ENCODE results near the gene KLF2. TPM values are rescaled to one million over a fixed set of nuclear protein-coding genes. Genes with fewer than 3 reads are reported as not detected.
"Not testable (repeated sequence)": the region's sequence is repeated elsewhere in the genome, so short reads cannot be mapped to it uniquely, and the experiment has no call there.

KLF2 gene
- total RNA-seq, result 3.0 and 6.8 TPM in 2 replicates

DNA sequence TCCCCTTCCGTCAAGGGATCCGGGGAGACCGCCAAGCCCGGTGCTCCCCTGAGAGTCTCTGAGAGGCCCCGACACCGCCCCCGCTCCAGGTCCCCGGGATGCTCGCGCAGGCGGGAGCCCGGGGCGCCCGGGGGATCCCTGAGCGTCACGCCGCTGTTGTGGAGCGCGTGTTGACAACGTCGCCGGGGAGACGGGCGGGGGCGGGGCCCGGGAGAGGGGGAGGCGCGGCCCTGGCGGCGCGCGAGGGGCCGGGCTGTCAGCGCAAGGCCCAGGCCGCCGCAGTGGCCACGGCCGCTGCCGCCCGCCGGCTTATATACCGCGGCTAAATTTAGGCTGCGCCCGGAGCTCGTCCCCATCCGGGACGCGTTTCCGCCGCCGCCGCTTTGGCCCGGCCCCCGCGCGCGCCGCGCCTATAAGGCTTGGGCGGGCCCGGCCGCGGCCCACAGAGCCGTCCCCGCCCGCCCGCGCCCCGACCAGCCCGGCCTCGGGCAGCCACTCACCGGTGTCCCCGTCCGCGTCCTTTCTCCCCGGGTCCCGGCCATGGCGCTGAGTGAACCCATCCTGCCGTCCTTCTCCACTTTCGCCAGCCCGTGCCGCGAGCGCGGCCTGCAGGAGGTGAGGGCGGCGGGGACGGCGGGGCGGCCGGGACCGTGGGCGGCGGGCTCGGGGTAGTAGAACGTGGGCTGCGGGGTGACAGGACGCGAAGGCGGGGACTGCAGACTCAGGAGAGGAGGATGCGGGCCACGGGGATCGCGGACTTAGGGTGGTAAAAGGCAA lies at the start of gene KLF2:
TSS of gene KLF2 (plus strand) at position 443 of the 777 bp plus-strand sequence. CDS start at position 541, 98 bp downstream.
- peak within 1 kb of the TSS; percentile 65 for H3K4me3 ChIP-seq (ENCODE audit: low read depth, low read length)
- TF ChIP-seq, protein P1, sequence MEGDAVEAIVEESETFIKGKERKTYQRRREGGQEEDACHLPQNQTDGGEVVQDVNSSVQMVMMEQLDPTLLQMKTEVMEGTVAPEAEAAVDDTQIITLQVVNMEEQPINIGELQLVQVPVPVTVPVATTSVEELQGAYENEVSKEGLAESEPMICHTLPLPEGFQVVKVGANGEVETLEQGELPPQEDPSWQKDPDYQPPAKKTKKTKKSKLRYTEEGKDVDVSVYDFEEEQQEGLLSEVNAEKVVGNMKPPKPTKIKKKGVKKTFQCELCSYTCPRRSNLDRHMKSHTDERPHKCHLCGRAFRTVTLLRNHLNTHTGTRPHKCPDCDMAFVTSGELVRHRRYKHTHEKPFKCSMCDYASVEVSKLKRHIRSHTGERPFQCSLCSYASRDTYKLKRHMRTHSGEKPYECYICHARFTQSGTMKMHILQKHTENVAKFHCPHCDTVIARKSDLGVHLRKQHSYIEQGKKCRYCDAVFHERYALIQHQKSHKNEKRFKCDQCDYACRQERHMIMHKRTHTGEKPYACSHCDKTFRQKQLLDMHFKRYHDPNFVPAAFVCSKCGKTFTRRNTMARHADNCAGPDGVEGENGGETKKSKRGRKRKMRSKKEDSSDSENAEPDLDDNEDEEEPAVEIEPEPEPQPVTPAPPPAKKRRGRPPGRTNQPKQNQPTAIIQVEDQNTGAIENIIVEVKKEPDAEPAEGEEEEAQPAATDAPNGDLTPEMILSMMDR (IDR thresholded peaks at IDR 0.05; ENCODE audit: insufficient read depth, low read depth, low read length), result no peak
- DNase-seq (ENCODE audit: low read depth), result peak; percentile 93

DNA sequence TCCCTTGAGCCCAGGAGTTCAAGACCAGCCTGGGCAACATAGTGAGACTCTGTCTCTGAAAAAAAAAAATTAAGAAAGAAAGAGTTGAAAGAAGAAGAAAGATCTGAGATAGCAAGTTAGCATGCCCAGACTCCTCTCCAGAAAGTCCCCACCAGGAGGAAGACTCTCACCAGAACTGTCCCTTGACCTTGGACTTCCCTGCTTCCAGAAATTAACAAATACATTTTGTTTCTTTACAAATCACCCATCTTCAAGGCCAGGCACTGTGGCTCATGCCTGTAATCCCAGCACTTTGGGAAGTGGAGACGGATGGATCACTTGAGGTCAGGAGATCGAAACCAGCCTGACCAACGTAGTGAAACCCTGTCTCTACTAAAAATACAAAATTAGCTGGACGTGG lies 44.3 kb upstream of the KLF2 start:
- DNase-seq (ENCODE audit: low read depth), result no peak
- no peak overlapping the region for H3K4me3 ChIP-seq (ENCODE audit: low read depth, low read length)
- TF ChIP-seq, protein P1 (IDR thresholded peaks at IDR 0.05; ENCODE audit: insufficient read depth, low read depth, low read length), result no peak

DNA sequence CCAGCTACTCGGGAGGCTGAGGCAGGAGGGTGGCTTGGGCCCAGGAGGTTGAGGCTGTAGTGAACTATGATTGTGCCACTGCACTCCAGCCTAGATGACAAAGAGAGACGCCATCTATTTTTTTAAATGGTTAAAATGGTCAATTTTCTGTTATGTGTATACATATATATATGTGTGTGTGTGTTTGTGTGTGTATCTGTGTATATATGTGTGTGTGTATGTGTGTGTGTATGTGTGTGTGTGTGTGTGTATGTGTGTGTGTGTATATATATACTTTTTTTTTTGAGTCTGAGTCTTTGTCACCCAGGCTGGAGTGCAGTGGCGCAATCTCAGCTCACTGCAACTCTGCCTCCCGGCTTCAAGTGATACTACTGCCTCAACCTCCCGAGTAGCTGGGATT lies 42.9 kb upstream of the KLF2 start:
- H3K4me3 ChIP-seq (ENCODE audit: low read depth, low read length), result no peak overlapping the region
- DNase-seq (ENCODE audit: low read depth), result no peak
- TF ChIP-seq, protein P1 (IDR thresholded peaks at IDR 0.05; ENCODE audit: insufficient read depth, low read depth, low read length), result no peak

DNA sequence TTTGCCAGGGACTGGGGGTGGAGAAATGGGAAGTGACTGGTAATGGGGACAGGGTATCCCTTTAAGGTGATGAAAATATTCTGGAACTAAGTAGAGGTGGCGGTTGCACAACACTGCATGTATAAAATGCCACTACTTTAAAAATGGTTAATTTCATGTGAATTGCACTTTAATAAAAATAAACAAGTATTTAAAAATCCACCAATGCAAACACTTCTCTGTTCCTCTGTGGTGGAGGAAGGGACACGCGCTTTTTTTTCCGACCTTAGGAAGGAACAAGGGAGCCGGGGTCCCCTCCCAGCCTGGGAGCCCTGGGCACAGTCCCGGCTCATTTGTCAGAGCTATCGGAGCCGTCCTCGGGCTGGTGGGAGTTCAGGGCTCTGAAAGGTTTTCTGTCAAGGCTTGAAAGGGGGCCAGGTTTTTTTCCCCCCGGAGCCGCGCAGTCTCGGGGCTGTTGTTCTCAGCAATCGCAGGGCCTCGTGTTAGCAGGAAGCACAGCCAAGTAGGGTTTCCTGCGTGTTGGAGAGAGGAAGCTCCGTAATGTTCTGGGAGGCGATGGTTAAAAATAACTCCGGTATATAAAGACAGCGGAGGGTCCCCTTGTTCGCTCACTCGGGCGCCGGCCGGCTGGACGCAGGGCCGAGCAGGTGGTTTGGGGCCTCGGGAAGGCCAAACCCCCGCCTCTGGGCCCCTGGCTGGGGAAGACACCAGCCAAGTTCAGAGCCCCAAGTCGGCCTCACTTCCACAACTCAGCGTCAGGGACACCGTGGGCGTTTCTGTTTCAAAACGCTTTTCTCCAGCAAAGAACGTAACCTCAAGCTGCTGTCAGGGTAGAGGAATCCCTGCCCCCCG lies 41.2 kb upstream of the KLF2 start:
- DNase-seq (ENCODE audit: low read depth), result peak; percentile 69
- H3K4me3 ChIP-seq (ENCODE audit: low read depth, low read length), result no peak overlapping the region
- TF ChIP-seq, protein P1 (IDR thresholded peaks at IDR 0.05; ENCODE audit: insufficient read depth, low read depth, low read length), result no peak

DNA sequence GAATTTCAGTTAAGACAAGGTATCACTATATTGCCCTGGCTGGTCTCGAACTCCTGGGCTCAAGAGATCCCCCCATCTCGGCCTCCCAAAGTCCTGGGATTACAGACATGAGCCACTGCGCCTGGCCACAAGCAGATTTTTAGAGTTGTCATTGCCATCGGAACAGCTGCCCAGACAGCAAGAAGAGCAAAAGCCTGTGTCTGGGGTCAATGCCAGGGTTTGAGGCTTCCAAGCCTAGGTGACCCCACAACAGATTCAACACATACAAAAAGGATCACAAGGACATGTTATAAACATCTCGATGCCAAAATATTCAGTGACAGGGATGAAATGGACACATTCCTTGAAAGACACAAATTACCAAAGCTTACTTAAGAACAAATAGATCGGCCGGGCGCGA lies 40.1 kb upstream of the KLF2 start:
- no peak for DNase-seq (ENCODE audit: low read depth)
- H3K4me3 ChIP-seq (ENCODE audit: low read depth, low read length), result no peak overlapping the region
- TF ChIP-seq, protein P1 (IDR thresholded peaks at IDR 0.05; ENCODE audit: insufficient read depth, low read depth, low read length), result no peak

DNA sequence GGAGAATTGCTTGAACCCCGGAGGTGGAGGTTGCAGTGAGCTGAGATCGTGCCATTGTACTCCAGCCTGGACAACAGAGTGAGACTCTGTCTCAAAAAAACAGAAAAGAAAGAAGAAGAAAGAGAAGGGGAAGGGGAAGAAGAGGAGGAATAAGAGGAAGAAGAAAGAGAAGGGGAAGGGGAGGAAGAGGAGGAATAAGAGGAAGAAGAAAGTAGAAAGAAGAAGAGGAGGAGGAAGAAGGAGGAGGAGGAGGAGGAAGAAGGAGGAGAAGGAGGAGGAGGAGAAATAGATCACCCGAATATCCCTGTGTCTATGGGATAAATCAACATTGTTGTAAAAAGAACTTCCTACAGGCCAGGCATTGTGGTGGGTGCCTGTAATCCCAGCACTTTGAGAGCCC lies 39.5 kb upstream of the KLF2 start:
- not testable (repeated sequence) for DNase-seq (ENCODE audit: low read depth); H3K4me3 ChIP-seq (ENCODE audit: low read depth, low read length)

All from fibroblast of villous mesenchyme (primary cell).